Ecto neural progenitor cell (in vitro differentiated cells): ENCODE results near the gene PCNX1.
"Not testable (repeated sequence)": the region's sequence is repeated elsewhere in the genome, so short reads cannot be mapped to it uniquely, and the experiment has no call there.

ENCODE experiments used
- DNase-seq: peaks from one replicate; pipeline ENCODE4 v3.0.0-alpha.2; 2018; ENCODE audit warnings: low spot score

Gene PCNX1

DNA sequence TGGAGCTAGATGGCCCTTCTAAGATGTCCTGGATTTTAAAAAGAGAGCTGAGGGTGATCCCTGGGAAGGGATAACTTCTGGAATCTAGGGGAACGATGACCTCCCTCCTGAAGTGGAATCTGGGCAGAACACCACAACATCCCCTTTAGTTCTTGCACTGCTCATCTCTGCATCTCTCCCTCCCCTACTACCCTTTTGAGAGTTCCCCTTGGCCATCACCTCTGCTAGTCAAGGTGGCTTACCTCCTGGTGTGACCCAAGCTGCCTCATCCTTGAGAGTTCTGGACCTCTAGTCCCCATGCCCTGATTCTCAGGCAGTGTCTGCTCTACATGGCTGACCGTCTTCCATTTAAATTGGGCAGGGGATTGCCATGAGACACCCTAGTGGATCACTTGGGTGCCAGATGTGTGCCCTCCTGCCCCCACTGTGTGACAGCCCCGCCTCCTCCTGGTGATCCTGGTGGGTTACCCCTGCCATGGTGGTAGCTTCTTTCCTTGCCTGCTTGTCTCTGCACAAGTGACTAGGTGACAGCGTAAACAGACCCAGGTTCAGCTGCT, 216.4 kb downstream of the PCNX1 start:
- DNase-seq: no peak

DNA sequence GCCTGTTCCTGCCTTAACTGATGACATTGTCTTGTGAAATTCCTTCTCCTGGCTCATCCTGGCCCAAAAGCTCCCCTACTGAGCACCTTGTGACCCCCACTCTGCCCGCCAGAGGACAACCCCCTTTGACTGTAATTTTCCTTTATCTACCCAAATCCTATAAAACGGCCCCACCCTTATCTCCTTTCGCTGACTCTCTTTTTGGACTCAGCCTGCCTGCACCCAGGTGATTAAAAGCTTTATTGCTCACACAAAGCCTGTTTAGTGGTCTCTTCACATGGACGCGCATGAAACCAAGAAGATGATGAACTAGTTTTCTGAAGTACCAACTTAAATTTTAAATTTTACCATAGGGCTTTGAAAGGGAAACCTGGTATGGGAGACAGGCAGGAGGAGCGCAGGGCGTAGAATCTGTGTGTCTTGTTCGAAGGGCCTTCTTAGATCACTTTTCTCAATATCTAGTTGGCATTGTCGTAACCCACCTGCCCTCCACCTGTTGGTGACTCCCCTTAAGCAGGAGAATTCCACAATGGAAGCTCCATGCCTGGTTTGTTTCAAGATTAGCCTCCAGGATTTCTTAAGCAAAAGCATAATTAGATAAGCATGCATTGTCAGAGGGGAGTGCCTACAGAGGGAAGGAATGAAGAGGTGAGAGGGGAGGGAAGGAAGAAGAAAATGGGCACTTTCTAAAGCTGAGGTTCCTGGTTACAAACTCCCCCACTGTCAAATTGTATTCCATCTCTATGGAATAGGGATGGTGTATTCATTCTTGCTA, 222.6 kb downstream of the PCNX1 start:
- not testable (repeated sequence) for DNase-seq

DNA sequence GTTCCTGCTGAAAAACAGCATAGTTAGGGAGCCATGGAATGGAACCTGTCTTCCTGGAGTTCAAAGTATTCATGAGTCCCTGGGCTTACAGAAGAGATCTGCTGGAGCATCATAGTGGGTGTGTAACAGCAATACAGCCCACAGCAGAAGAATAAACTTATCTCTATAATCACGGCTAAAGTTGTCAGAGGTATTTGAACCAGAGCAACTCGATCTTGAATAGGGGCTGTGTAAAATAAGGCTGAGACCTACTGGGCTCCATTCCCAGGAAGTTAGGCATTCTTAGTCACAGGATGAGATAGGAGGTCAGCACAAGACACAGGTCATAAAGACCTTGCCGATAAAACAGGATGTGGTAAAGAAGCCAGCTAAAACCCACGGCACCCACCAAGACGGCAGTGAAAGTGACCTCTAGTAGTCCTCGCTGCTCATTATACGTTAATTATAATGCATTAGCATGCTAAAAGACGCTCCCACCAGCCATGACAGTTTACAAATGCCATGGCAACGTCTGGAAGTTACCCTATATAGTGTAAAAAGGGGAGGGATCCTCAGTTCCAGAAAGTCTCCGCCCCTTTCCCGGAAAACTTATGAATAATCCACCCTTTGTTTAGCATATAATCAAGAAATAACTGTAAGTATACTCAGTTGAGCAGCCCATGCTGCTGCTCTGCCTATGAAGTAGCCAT, 223.4 kb downstream of the PCNX1 start:
- no peak for DNase-seq

DNA sequence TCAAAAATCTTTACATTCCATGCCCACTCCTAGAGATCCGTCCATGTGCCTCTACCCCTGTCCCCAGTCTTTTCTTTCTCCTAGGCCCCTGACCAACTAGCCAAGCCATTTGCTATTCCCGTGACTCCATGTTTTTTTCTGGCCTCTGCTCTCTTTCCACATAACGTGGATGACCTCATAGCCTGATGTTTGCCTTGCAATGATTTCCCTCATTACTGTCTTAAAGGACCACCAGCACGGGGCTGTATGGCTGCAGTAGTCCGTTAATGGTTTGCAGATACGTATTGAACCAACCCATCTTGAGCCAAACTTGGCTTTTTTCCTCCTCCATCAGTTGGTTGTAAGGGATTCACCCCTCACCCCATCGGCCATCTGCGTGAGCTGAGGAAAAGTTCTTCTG, 226.0 kb downstream of the PCNX1 start:
- DNase-seq: no peak

DNA sequence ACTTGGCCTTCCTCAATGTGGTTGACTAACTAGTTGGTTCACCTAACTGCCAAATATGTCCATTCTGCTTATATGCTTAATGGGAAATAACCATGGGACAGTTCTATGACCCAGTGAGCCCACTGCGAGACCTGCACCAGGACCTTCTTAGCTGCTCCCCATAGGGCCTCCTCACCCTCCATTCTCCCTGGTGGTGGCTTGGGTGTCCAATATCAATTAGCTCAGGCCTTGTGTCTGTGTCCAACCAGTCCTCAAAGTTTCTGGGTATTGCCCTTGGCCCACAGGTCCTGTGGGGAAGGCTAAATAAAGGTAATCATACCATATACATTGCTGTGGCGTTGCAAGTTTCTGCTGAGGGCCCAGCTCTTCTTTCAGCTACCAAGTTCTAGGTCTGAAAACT, 228.2 kb downstream of the PCNX1 start:
- no peak for DNase-seq

DNA sequence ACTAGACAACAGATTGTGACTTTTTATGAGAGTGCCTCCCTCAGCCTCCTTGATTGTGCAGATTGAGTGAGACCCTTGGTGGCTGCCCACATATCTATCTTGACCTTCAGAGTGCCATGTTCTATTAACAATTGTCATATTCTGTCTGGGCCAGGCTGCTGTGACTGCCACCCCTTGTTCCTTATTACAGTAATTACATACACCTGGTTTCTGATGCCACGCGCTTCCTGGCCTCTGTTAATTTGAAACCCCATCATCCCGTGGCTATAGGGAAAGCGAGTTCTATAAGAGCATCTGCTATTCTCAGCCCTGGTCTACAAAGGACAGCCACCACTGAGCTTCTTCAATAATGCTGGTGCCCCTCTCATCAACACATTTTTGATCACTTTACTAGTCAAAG, 228.7 kb downstream of the PCNX1 start:
- DNase-seq: no peak

DNA sequence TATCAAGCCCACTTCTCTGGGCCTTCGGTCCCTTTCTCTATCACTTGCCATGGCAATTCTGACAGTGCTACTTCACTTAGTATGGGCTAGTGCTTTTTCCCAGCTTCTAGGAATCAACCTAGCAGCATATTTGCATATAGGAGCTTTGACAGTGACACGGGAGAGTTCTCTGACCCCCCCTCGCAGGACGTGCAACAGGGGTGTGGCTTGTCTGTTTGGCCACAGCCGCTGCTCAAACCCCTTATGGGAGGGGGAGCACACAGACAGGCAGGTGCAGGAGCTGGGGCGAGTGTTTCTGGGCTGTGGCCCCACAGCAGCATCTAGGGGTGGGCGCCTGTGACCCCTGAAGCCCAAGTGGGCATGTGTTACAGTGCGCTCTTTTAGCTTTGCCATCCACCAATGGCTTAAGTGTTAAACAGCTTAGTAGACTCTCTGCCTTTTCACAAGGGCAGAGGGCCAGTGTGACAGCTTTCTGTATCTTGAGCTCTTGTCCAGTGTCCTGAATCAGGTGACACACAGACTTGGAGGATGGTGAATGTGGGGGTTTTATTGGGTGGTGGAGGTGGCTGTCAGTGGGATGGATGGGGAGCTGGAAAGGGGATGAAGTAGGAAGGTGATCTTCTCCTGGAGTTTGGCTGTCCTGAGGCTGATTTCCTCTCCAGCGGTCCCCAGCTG, 229.3 kb downstream of the PCNX1 start:
- DNase-seq: no peak

DNA sequence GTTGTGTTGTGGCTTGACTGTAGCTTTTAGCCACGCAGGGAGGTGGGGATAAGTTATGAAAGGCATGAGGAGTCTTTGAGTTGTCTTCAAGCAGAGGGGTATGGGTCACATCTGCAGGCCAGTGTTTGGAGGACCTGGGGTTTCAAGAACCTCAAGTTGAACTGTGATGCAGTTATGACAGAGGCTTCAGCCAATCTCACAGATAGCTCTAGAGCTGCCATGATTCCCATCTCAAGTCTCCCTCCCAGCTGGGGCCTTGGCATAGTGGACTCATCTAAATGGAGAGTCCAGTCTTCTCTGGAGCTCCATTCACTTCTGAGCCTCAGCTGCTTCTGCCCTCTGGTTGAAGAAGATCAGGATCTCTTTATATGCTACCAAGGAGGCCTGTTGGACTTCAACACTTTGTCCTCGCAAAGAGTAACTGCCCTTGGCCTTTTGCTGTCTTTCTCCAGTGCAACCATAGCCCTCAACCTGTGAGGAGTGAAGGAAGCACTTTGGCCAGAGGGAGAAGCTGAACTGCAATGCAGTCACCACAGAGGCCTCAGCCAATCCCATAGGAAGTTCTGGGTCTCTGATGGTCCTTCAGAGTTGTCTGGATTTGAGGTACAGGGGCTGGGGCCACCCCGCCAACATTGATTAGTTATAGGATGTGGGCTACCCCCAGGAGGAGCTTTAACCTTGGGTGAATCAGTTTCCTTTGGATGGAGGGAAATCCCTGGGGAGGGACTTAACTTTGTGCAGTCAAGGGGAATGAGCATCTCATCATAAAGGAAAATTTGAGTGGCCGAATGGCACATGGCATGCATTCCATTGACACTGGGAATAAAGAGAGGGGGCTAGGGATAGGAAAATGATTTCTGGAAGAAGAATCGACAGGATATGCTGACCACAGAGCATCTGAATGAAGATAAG, 230.5 kb downstream of the PCNX1 start:
- no peak for DNase-seq

DNA sequence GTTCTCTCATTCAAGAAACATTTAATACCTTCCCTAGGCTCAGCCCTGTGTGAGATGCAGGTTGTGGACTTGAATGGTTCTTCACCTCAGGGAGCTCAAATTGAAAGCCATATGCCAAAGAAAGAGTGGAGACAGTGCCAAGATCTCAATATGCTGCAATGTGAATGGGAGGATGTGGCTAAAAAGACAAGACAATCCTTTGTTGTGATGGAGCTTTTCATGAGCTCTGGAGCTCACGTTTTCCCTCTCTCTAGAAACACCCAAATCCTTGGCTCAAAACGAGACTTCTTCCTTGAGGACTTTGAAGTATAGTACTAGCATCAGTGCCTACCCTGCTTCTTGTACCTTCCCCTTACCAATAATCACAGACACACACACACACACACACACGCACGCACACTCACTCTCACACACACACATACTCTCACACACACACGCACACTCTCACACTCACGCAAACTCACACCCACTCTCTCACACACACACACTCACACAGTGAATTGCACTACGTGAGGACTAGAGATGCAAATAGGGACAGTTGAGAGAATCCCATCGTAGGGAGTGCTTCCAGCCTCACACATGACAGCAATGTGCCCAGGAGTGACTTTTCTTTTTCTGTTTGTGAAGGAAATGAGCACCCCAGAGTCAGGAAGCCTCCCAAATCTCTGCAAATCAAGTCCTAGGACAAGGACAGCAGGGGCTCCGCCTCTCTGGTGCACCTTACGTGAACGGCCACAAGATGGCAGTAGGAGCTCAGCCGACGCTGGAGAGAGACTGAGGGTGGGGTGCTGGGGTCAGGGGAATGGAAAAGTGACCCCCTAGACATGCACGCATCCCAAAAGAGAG, 231.4 kb downstream of the PCNX1 start:
- peak; percentile 81 for DNase-seq

DNA sequence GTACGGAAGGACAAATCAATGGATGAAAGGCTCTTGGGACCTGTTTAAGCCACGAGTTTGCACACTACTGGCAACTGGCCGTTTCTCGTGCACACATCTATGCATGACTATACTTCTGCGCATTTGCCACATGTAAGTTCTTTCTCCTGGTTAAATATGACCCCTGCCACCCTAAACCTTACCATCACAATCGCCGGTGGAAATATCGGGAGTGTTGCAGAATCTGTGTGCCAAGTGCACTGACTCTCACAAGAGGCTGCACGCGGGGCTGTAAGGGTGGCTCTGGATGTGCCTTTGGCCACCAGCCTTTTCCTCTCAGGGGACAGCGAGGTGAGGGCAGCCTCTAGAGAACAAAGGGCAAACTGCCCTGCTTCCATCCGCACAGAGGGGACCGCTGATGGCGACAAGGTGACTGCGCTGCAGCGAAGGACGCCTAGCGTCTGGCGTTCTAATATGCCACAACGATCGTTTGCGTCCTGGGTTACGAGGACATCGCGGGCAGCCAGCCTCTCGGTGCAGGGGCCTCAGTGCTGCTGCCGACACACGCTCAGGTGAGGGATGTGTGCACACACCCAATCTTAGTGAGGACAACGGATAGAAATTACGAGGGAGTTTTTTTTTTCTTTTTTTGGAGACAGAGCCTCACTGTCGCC, 232.2 kb downstream of the PCNX1 start:
- DNase-seq: no peak

DNA sequence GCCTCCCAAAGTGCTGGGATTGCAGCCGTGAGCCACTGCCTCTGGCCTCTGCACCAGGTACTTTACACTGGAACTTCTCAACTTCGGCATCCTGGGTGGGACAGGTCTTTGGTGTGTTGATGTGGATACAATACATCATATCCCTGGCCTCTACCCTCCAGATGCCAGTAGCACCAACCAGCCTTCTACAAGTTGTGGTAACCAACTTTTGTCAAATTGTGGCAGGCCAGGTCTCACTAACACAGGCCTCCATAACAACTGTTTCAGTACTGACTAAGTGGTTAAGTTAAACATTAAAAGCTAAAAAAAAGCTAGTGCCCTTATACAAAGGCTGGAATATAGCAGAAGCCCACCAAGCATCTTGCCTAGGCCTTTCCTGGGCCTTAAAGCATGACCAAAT, 232.9 kb downstream of the PCNX1 start:
- no peak for DNase-seq

DNA sequence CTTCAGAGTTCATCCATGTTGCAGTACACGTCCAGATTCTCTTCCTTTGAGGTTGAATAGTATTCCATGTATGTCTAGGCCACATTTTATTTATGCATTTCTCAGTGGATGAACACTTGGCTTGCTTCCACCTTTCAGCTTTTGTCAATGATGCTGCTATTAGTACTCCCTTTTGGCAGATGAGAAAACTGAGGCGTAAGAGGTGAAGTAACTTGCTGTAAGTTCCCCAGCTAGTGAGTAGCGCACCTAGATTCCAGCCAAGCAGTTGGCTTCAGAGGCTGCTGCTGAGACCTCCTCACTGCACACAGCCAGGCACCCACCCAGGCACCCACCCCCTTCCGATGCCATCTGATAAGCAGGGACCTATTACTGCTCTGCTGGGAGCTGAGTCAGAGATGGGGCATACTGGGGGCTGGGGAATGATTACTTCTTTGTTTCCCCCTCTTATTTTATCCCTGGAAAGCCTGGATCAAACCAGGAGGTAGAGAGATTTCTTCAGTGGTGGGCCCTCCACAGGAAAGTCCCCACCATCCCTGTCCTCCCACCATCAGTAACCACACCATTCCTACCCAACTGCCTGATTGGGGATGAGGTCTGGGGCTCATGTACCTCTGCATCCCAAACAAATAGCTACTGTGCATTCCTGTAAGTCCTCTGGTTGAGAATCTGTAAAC, 234.6 kb downstream of the PCNX1 start:
- DNase-seq: no peak

DNA sequence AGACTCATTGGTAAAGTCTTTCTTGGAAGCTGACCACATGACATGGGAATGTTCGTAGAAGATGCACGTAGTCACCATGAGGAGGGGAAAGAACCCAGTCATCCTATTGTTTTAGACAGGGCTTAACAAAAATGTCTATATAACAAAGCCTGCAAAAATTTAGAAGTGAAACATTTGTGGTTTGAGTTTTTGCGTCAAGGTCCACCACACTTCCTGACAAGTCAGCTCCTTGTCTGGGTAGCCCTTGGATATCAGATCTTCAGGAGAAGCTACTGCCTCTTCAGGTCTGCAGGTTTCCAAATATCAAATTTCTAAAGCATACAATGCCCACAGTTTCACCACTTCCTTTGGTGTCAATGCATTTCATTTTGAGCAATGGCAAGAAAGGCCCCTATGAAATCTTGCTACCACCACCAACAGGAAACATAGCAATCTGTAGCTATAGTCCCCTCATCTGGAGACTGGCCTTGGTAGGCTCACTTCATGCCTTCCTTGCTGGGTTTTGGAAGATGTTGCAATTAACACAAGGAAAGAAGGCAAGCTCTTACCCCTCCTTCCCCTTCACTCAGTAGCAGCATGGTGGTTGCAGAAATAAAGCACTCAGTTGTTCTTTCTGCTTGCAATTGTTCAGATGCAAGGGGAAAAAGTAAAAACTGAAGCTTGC, 235.2 kb downstream of the PCNX1 start:
- no peak for DNase-seq

DNA sequence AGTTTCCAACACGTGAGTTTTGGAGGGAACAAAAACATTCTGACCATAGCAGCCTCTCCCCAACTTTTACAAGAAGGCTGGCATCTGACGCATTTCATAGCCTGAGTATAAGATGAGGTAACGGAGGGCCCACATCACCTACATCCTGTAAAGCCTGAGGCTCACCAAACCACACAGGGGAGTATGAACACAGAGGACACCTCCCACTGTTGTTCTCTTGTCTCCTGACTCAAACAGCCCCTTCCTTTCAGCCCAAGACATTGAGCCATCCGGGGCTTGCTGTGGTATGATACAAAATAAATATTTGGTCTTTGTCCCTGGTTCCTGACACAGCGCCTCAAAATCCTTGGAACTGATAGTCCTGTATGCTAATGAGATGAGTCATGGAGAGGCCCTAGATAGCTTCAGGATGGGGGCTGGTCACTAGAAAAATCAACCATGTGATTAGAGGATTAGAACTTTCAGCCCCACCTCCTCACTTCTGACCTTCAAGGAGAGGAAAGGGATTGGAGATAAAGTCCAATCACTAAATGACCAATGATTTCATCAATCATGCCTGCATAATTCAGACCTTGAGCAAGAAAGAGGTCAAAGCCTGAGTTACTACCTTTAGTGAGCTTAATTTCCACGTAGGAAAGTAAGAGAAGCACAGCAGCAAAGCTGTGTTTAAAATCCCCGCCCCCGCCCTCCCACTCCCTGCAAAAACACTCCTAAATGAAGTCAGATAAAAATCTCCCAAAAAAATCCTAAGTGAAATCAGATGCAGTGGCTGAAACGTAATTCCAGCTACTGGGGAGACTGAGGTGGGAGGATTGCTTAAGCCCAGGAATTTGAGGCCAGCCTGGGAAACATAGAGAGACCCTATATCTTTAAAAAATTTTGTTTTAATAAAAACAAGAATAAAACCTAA, 236.4 kb downstream of the PCNX1 start:
- no peak for DNase-seq

DNA sequence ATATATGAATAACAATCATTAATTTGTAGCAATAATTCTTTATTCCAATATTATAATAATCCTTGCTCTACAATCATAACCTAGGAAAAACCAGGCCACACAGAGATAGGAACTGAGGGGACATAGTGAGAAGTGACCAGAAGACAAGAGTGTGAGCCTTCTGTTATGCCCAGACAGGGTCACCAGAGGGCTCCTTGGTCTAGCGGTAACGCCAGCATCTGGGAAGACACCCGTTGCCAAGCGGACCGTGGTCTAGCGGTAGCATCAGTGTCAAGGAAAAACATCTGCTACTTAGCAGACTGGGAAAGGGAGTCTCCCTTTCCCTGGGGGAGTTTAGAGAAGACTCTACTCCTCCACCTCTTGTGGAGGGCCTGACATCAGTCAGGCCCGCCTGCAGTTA, 240.1 kb downstream of the PCNX1 start:
- DNase-seq: not testable (repeated sequence)

DNA sequence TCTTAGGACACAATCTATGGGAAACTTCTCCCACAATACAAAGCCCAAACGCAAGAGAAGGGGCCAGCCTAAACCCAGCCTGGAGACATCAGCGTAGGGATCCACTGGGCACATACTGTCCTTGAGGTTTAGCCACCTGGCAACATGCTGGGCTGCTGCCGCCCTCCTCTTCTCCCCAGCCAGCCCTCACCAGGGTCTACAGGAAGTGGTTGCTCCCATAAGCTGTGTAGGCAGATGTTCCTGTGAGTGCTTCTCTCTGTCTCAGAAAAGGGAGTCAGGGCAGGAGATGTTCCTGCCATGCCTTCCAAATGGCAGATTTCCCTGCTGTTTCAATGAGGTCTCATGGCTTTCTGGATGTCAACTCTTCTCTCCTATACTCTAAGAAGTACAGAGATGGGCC, 241.4 kb downstream of the PCNX1 start:
- no peak for DNase-seq

DNA sequence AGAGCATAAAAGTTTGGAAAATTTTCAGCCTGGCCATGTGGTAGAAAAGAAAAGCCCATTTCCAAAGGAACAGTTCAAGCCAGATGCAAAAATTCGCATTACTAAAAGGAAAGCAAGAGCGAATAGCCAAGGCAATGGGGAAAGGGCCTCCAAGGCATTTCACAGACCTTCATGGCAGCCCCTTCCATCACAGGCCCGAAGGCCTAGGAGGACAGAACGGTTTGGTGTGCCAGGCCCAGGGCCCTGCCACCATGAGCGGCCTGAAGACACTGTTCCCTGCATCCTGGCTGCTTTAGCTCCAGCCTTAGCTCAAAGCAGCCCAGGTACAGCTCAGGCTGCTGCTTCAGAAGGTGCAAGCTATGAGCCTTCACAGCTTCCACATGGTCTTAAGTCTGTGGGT, 243.5 kb downstream of the PCNX1 start:
- no peak for DNase-seq

DNA sequence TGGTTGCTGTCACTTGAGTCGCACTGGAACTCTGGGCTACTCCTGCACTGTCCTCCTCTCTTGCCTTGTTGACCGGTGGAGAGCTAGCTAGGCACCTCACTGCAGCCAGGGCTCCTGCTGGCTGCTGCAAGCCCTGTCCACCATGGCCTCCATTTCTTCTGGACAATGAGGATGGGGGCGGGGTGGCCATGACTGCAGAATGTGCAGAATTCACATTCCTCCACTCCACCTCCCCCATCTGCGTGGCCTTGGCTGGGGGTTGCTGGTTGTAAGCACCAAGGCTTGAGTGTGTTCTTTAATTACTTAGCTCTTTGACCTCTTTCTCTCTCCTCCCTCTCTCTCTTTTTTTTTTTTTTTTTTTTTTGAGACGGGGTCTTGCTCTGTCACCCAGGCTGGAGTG, 248.5 kb downstream of the PCNX1 start:
- DNase-seq: no peak
